ENCODE results near the gene LONRF2. TPM values are rescaled to one million over a fixed set of nuclear protein-coding genes. Genes with fewer than 3 reads are reported as not detected.

The LONRF2 gene
- total and polyA plus RNA-seq, 8 donors = 2.0 to 7.1 (median 6.8) TPM

GRCh38 chr2:100293341-100294161 is 28.8 kb downstream of the LONRF2 start:
- peaks cover 0 to 17% (median 3%) of the 10 kb centered on the region in 3 donors for H3K4me1 ChIP-seq
- intact Hi-C loops (cut with DNase I) = no loop called here
- FAIRE-seq (no peak), ATAC-seq (no peak), DNase-seq (no peak)
- H3K27ac ChIP-seq = no peak overlapping the region
- H3K9me3 ChIP-seq = no peaks in the 10 kb centered on the region
- no peak for TF ChIP-seq CTCF (IDR thresholded peaks at IDR 0.05)
- 95 to 96% methylated on average over 9 of the region's 9 CpGs for WGBS, 2 donors
- no peak overlapping the region for H3K4me3 ChIP-seq
- no peaks in the 10 kb centered on the region for H3K27me3 ChIP-seq
- peaks cover 0 to 27% (median 4%) of the 10 kb centered on the region in 3 donors for H3K36me3 ChIP-seq

GRCh38 chr2:100292022-100292580 is 30.2 kb downstream of the LONRF2 start:
- DNase-seq = peak in 2 of 6 donors; percentile 45 to 60
- no peak overlapping the region for H3K4me3 ChIP-seq
- FAIRE-seq = no peak
- 50 to 51% methylated on average over 4 of the region's 4 CpGs for WGBS, 2 donors
- peaks cover 0 to 17% (median 3%) of the 10 kb centered on the region in 3 donors for H3K4me1 ChIP-seq
- H3K27ac ChIP-seq = peak overlapping the region in 2 of 4 donors; percentile 49 to 74
- no peak for TF ChIP-seq CTCF (IDR thresholded peaks at IDR 0.05)
- H3K9me3 ChIP-seq = no peaks in the 10 kb centered on the region
- H3K36me3 ChIP-seq = peaks cover 0 to 20% (median 0%) of the 10 kb centered on the region in 3 donors
- intact Hi-C loops (cut with DNase I) = no loop called here
- H3K27me3 ChIP-seq = no peaks in the 10 kb centered on the region
- ATAC-seq = peak; percentile 61 to 78 (median 70)

- H3K4me1 ChIP-seq = peaks cover 5 to 23% (median 7%) of the 10 kb centered on the region in 3 donors
- no peak for TF ChIP-seq CTCF (IDR thresholded peaks at IDR 0.05)
- intact Hi-C loops (cut with DNase I) = no loop called here
- ATAC-seq (peak; percentile 92 to 97 (median 96)), FAIRE-seq (no peak), DNase-seq (peak in 5 of 6 donors; percentile 54 to 86 (median 76))
- H3K9me3 ChIP-seq = no peaks in the 10 kb centered on the region
- H3K4me3 ChIP-seq = no peak overlapping the region
- WGBS, 2 donors = 76 to 77% methylated on average over 13 of the region's 13 CpGs
- H3K27me3 ChIP-seq = no peaks in the 10 kb centered on the region
- H3K36me3 ChIP-seq = peaks cover 0 to 20% (median 0%) of the 10 kb centered on the region in 3 donors
- peak overlapping the region in 2 of 4 donors; percentile 49 to 74 for H3K27ac ChIP-seq
Measured at GRCh38 chr2:100291152-100291970, 30.9 kb downstream of the LONRF2 start.

GRCh38 chr2:100290718-100291151 is 31.6 kb downstream of the LONRF2 start:
- no peak overlapping the region for H3K4me3 ChIP-seq
- no peaks in the 10 kb centered on the region for H3K9me3 ChIP-seq
- WGBS, 2 donors = 73 to 76% methylated on average over 7 of the region's 7 CpGs
- H3K4me1 ChIP-seq = peaks cover 10 to 29% (median 12%) of the 10 kb centered on the region in 3 donors
- TF ChIP-seq CTCF (IDR thresholded peaks at IDR 0.05) = no peak
- intact Hi-C loops (cut with DNase I) = no loop called here
- ATAC-seq (no peak), FAIRE-seq (no peak), DNase-seq (no peak)
- peak overlapping the region in 2 of 4 donors; percentile 49 to 74 for H3K27ac ChIP-seq
- H3K36me3 ChIP-seq = peaks cover 0 to 20% (median 0%) of the 10 kb centered on the region in 3 donors
- no peaks in the 10 kb centered on the region for H3K27me3 ChIP-seq
